ENCODE measurements around the gene UBD. TPM values are rescaled to one million over a fixed set of nuclear protein-coding genes. Genes with fewer than 3 reads are reported as not detected.

The UBD gene
- total RNA-seq, 1 experiment from 2014 or later, result not detected

DNA sequence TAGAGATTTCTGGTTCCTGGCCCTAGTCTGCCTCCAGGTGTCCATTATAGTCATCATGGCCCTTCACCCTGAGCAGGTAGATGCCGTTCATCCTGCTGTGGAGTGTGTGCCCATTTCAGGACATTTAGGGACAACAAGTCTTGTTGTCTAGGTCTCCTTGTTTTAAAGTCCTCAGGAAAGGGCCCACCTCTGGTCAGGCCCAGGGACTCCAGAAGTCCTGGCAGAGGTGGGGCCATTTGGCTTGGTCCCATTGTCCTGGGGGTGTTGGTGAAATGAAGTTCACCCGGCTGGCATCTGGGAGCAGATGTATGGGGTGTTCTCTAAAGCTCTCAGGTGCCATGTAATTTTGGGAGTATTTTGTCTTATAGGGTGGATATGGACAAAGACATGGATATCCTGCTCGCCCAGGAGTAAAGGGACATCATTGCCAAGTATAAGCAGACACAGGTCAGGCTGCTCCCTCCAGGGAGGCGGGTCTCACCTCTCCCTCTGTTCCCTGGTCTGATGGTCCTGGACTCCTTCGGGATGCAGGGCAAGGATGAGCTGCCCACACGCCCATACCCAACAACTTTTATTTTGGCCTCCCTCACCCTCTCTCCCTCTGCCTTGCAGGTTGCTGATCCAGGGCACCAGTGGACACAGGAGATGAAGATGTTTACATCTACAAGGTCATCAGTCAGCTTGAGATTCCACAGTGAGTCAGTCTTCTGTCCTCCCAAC lies 40.1 kb downstream of the UBD start:
- DNase-seq (ENCODE audit: low read depth, low spot score) (no peak), ATAC-seq (no peak)
- Histone ChIP-seq H3K4me2 (ENCODE audit: low read length) (no peak overlapping the region), H2AFZ (ENCODE audit: low read depth, low read length, poor library complexity, severe bottlenecking) (no peak overlapping the region), H3K4me3 (replicated peaks in 1 of 2; ENCODE audit: low read depth in 1 of 2, low read length in 2 of 2) (no peak overlapping the region), H3K9ac (ENCODE audit: low read length) (no peak overlapping the region), H3K36me3 (ENCODE audit: control insufficient read depth in 1 of 2, insufficient read depth in 2 of 2, low read length in 2 of 2) (no peaks in the 10 kb centered on the region), H3K4me1 (ENCODE audit: control insufficient read depth in 1 of 2, insufficient read depth in 2 of 2, low read length in 2 of 2) (peaks cover 5 to 8% of the 10 kb centered on the region in 2 experiments; a peak in 3 of 4 replicates), H3K27me3 (ENCODE audit: insufficient read depth, low read length) (no peaks in the 10 kb centered on the region), H3K9me3 (ENCODE audit: control insufficient read depth in 1 of 2, insufficient read depth in 1 of 2, low read depth in 1 of 2, low read length in 2 of 2) (no peaks in the 10 kb centered on the region), H3K79me2 (ENCODE audit: insufficient read depth, low read length) (no peaks in the 10 kb centered on the region), H3K9me2 (ENCODE audit: insufficient read depth) (no peaks in the 10 kb centered on the region), H4K20me1 (ENCODE audit: insufficient read depth) (no peaks in the 10 kb centered on the region), H3K27ac (ENCODE audit: low read depth, low read length) (no peak overlapping the region)
- CTCF ChIA-PET, result no interaction called here
- intact Hi-C loops (cut with micrococcal nuclease), result no loop called here
- TF ChIP-seq, protein P1, sequence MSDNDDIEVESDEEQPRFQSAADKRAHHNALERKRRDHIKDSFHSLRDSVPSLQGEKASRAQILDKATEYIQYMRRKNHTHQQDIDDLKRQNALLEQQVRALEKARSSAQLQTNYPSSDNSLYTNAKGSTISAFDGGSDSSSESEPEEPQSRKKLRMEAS (IDR thresholded peaks at IDR 0.05), result no peak
- no TSS peak for BruUV-seq (replicated peaks)
- POLR2A ChIA-PET, result no interaction called here
- RAD21 ChIA-PET (ENCODE audit: low non-redundant PET in 1 of 2, low total read pairs in 2 of 2, uncharacterized antibody in 2 of 2, unreplicated experiment in 2 of 2), result no interaction called here

DNA sequence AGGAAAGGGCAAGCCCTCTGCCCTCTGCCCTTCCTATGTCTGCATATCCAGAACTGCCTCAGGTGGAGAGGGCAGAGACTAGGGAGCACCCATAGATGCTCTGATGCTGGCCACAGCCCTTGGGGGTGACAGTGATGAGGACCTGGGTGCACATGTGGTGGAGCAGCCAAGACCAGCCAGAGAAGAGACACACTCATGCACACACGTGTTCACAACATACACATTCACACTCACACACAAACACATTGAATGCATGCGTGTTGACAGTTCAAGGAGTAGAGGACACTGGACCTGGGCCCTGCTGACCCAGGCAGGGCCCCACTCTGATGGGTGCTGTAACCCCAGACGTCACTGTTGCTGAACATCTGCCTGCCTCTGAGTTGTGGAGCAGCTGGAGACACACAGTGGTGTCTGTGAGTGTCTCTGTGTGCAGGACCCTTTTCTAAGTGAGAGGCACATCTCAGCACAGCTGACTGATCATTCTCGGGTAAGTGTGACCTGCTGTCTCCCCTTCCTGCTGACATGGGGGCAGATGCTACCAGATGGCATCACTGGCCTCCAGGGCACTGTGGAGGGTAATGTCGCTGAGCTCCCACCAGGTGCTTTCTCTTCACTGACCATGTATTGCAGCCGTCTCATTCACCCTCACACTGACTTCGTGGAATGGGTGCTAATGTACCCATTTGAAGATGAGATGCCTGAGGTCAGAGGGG lies 41.6 kb downstream of the UBD start:
- H3K79me2 ChIP-seq (ENCODE audit: insufficient read depth, low read length), result no peaks in the 10 kb centered on the region
- no peaks in the 10 kb centered on the region for H3K36me3 ChIP-seq (ENCODE audit: control insufficient read depth in 1 of 2, insufficient read depth in 2 of 2, low read length in 2 of 2)
- no peak overlapping the region for H3K4me2 ChIP-seq (ENCODE audit: low read length)
- ChIA-PET POLR2A (no interaction called here), RAD21 (ENCODE audit: low non-redundant PET in 1 of 2, low total read pairs in 2 of 2, uncharacterized antibody in 2 of 2, unreplicated experiment in 2 of 2) (no interaction called here), CTCF (no interaction called here)
- intact Hi-C loops (cut with micrococcal nuclease), result no loop called here
- H3K4me1 ChIP-seq (ENCODE audit: control insufficient read depth in 1 of 2, insufficient read depth in 2 of 2, low read length in 2 of 2), result peaks cover 5 to 8% of the 10 kb centered on the region in 2 experiments; a peak in 3 of 4 replicates
- no peaks in the 10 kb centered on the region for H3K9me3 ChIP-seq (ENCODE audit: control insufficient read depth in 1 of 2, insufficient read depth in 1 of 2, low read depth in 1 of 2, low read length in 2 of 2)
- no peak overlapping the region for H2AFZ ChIP-seq (ENCODE audit: low read depth, low read length, poor library complexity, severe bottlenecking)
- H3K9me2 ChIP-seq (ENCODE audit: insufficient read depth), result no peaks in the 10 kb centered on the region
- H3K9ac ChIP-seq (ENCODE audit: low read length), result no peak overlapping the region
- no peak for DNase-seq (ENCODE audit: low read depth, low spot score)
- no peaks in the 10 kb centered on the region for H3K27me3 ChIP-seq (ENCODE audit: insufficient read depth, low read length)
- H3K27ac ChIP-seq (ENCODE audit: low read depth, low read length), result no peak overlapping the region
- H3K4me3 ChIP-seq (replicated peaks in 1 of 2; ENCODE audit: low read depth in 1 of 2, low read length in 2 of 2), result no peak overlapping the region
- no TSS peak for BruUV-seq (replicated peaks)
- no peak for ATAC-seq
- H4K20me1 ChIP-seq (ENCODE audit: insufficient read depth), result no peaks in the 10 kb centered on the region
- TF ChIP-seq, protein P1 (IDR thresholded peaks at IDR 0.05), result no peak
- TF ChIP-seq POLR2AphosphoS5 (IDR thresholded peaks at IDR 0.05; ENCODE audit: low read depth, low read length) (no peak), SRF (IDR thresholded peaks at IDR 0.05; ENCODE audit: low read depth) (no peak), EGR1 (IDR thresholded peaks at IDR 0.05; ENCODE audit: low read depth) (no peak), POLR2A (IDR thresholded peaks at IDR 0.05; ENCODE audit: borderline replicate concordance, extremely low read depth, insufficient read depth, insufficient read length) (no peak), TCF7L2 (IDR thresholded peaks at IDR 0.05; ENCODE audit: borderline replicate concordance, extremely low read depth, insufficient read depth, insufficient read length) (no peak), JUND (IDR thresholded peaks at IDR 0.05) (no peak), SIN3A (IDR thresholded peaks at IDR 0.05; ENCODE audit: low read depth) (no peak), ZFX (IDR thresholded peaks at IDR 0.05) (no peak)
- TF ChIP-seq, protein P2, sequence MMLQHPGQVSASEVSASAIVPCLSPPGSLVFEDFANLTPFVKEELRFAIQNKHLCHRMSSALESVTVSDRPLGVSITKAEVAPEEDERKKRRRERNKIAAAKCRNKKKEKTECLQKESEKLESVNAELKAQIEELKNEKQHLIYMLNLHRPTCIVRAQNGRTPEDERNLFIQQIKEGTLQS (IDR thresholded peaks at IDR 0.05), result no peak

Data from HCT116 (cell line).